Thyroid gland (tissue), 4 donors: Measurements from ENCODE around the gene PDE6A.

Experiments
- CTCF ChIP-seq, 6 experiments: fragments of 200-600 bp in 3 of 6; fragments of 450-650 bp in 3 of 6; sonication (generic) in 3 of 6; IDR thresholded peaks; one replicate each; pipeline ENCODE4 v1.5.1; 2016 to 2019; ENCODE audit warnings: antibody characterized with exemption in 6 of 6, mild to moderate bottlenecking in 2 of 6, inconsistent platforms in 1 of 6, moderate library complexity in 1 of 6
- POLR2A ChIP-seq, 2 donors: fragments of 450-650 bp; IDR thresholded peaks; one replicate each; pipeline ENCODE4 v1.6.1; 2017; ENCODE audit warnings: antibody characterized with exemption in 2 of 2, mild to moderate bottlenecking in 2 of 2, moderate library complexity in 1 of 2

- no peak for TF ChIP-seq CTCF (IDR thresholded peaks at IDR 0.05)
- no peak for TF ChIP-seq POLR2A (IDR thresholded peaks at IDR 0.05)
These were observed 58.5 kb downstream of the PDE6A start for GRCh38 chr5:149886060-149886459.
